H9 (cell line): Measurements from ENCODE around the gene CYB5A. TPM values are rescaled to one million over a fixed set of nuclear protein-coding genes. Genes with fewer than 3 reads are reported as not detected.

Experiments used
- DNase-seq: peaks from one replicate; pipeline ENCODE4 v3.0.0-alpha.2; 2017
- H2AFZ ChIP-seq: one replicate; pipeline ENCODE4 v1.6.1; 2013; ENCODE audit warnings: mild to moderate bottlenecking, low read length, control low read depth, moderate library complexity
- H2AK5ac ChIP-seq: 2 replicates; pipeline ENCODE4 v1.6.1; 2013; ENCODE audit warnings: low read length, control low read depth, mixed read lengths; ENCODE audit not compliant: insufficient read length
- H2BK120ac ChIP-seq: one replicate; pipeline ENCODE4 v1.6.1; 2013; ENCODE audit warnings: low read depth, mild to moderate bottlenecking, low read length, control low read depth, inconsistent platforms; ENCODE audit not compliant: poor library complexity, severe bottlenecking
- H2BK12ac ChIP-seq: 2 replicates; pipeline ENCODE4 v1.6.1; 2013; ENCODE audit warnings: low read length, control low read depth, mixed read lengths, low read depth; ENCODE audit not compliant: insufficient read length
- H2BK15ac ChIP-seq: 2 replicates; pipeline ENCODE4 v1.6.1; 2013; ENCODE audit warnings: low read depth, low read length, control low read depth
- H2BK20ac ChIP-seq: one replicate; pipeline ENCODE4 v1.6.1; 2013; ENCODE audit warnings: low read depth, mild to moderate bottlenecking, low read length, control low read depth, inconsistent platforms; ENCODE audit not compliant: poor library complexity, severe bottlenecking
- H2BK5ac ChIP-seq: 2 replicates; pipeline ENCODE4 v1.6.1; 2013; ENCODE audit warnings: low read length, control low read depth, mixed read lengths; ENCODE audit not compliant: insufficient read length
- H3K14ac ChIP-seq: 2 replicates; pipeline ENCODE4 v1.6.1; 2013; ENCODE audit warnings: low read length, control low read depth; ENCODE audit not compliant: insufficient read depth
- H3K18ac ChIP-seq: 2 replicates; pipeline ENCODE4 v1.6.1; 2013; ENCODE audit warnings: low read depth, mild to moderate bottlenecking, mixed read lengths, low read length, control low read depth; ENCODE audit not compliant: insufficient read length
- H3K23ac ChIP-seq: 2 replicates; pipeline ENCODE4 v1.6.1; 2013; ENCODE audit warnings: low read length, control low read depth, mixed read lengths, low read depth; ENCODE audit not compliant: insufficient read length
- H3K23me2 ChIP-seq: 2 replicates; pipeline ENCODE4 v1.6.1; 2013; ENCODE audit warnings: low read depth, mild to moderate bottlenecking, mixed read lengths, low read length, control low read depth; ENCODE audit not compliant: insufficient read length, poor library complexity, severe bottlenecking
- H3K27ac ChIP-seq: 2 replicates; pipeline ENCODE4 v1.5.1; 2013; ENCODE audit warnings: low read length, control low read depth, mixed read lengths, low read depth; ENCODE audit not compliant: insufficient read length
- H3K27me3 ChIP-seq: 2 replicates; pipeline ENCODE4 v1.6.1; 2013; ENCODE audit warnings: low read length, control low read depth, inconsistent platforms; ENCODE audit not compliant: insufficient read depth
- H3K4ac ChIP-seq: 2 replicates; pipeline ENCODE4 v1.6.1; 2013; ENCODE audit warnings: low read depth, mild to moderate bottlenecking, control low read depth, inconsistent platforms, low read length, moderate library complexity
- H3K4me1 ChIP-seq: 2 replicates; pipeline ENCODE4 v1.6.1; 2013; ENCODE audit warnings: low read length, control low read depth, inconsistent platforms; ENCODE audit not compliant: insufficient read depth
- H3K4me2 ChIP-seq: 2 replicates; pipeline ENCODE4 v1.6.1; 2013; ENCODE audit warnings: low read length, control low read depth, mixed read lengths; ENCODE audit not compliant: insufficient read length, insufficient read depth
- H3K56ac ChIP-seq: 2 replicates; pipeline ENCODE4 v1.6.1; 2013; ENCODE audit warnings: low read depth, mild to moderate bottlenecking, mixed read lengths, low read length, control low read depth; ENCODE audit not compliant: insufficient read length
- H3K79me1 ChIP-seq: 2 replicates; pipeline ENCODE4 v1.6.1; 2013; ENCODE audit warnings: low read depth, mild to moderate bottlenecking, moderate library complexity, low read length, control low read depth, inconsistent platforms; ENCODE audit not compliant: insufficient read depth, poor library complexity, severe bottlenecking
- H3K79me2 ChIP-seq: 2 replicates; pipeline ENCODE4 v1.6.1; 2013; ENCODE audit warnings: low read length, control low read depth, inconsistent platforms; ENCODE audit not compliant: insufficient read depth
- H3K9ac ChIP-seq: 2 replicates; pipeline ENCODE4 v1.6.1; 2013; ENCODE audit warnings: low read length, control low read depth, mixed read lengths; ENCODE audit not compliant: insufficient read length; ENCODE audit errors: extremely low read depth
- H3K9me3 ChIP-seq: one replicate; pipeline ENCODE4 v1.6.1; 2013; ENCODE audit warnings: low read depth, low read length, inconsistent platforms; ENCODE audit not compliant: control insufficient read depth
- H3T11ph ChIP-seq: one replicate; pipeline ENCODE4 v1.6.1; 2013; ENCODE audit warnings: mild to moderate bottlenecking, low read length, control low read depth, inconsistent platforms
- H4K20me1 ChIP-seq: one replicate; pipeline ENCODE4 v1.6.1; 2013; ENCODE audit not compliant: control insufficient read depth, insufficient read length, insufficient read depth
- H4K5ac ChIP-seq: 2 replicates; pipeline ENCODE4 v1.6.1; 2013; ENCODE audit warnings: low read depth, mild to moderate bottlenecking, mixed read lengths, low read length, control low read depth; ENCODE audit not compliant: insufficient read length
- H4K8ac ChIP-seq: replicated peaks from 2 replicates; pipeline ENCODE4 v1.6.1; 2013; ENCODE audit warnings: low read length, control low read depth, mixed read lengths, low read depth; ENCODE audit not compliant: insufficient read length
- H4K91ac ChIP-seq: 2 replicates; pipeline ENCODE4 v1.6.1; 2013; ENCODE audit warnings: low read depth, mild to moderate bottlenecking, moderate library complexity, mixed read lengths, low read length, control low read depth; ENCODE audit not compliant: insufficient read length
- H3K27ac Mint-ChIP-seq, 3 experiments: 2 replicates in 2 of 3; 3 replicates in 1 of 3; pipeline ENCODE4 v1.8.0; 2020 to 2021; ENCODE audit warnings: mixed read lengths in 3 of 3, mild to moderate bottlenecking in 1 of 3, moderate library complexity in 1 of 3
- H3K27me3 Mint-ChIP-seq: 2 replicates; pipeline ENCODE4 v1.8.0; 2021; ENCODE audit warnings: low read depth, mild to moderate bottlenecking, moderate library complexity, mixed read lengths
- H3K36me3 Mint-ChIP-seq, 3 experiments: 2 replicates in 2 of 3; 3 replicates in 1 of 3; pipeline ENCODE4 v1.8.0; 2020 to 2021; ENCODE audit warnings: low read depth in 3 of 3, mixed read lengths in 3 of 3; ENCODE audit not compliant: insufficient read depth in 1 of 3
- H3K4me1 Mint-ChIP-seq, 2 experiments: 2 replicates each; pipeline ENCODE4 v1.8.0; 2020; ENCODE audit warnings: mixed read lengths in 2 of 2
- H3K4me3 Mint-ChIP-seq, 2 experiments: 2 replicates in 1 of 2; 3 replicates in 1 of 2; pipeline ENCODE4 v1.8.0; 2020 to 2021; ENCODE audit warnings: mild to moderate bottlenecking in 2 of 2, mixed read lengths in 2 of 2, moderate library complexity in 1 of 2
- H3K9me3 Mint-ChIP-seq, 2 experiments: 2 replicates in 1 of 2; 3 replicates in 1 of 2; pipeline ENCODE4 v1.8.0; 2020; ENCODE audit warnings: mild to moderate bottlenecking in 2 of 2, mixed read lengths in 2 of 2, moderate library complexity in 1 of 2
- WGBS: extraction: QIAGEN DNeasy Blood & Tissue Kit; methylation state at CpG from one replicate; pipeline ENCODE4 v1.1.7; 2013; ENCODE audit warnings: missing lambda C conversion rate, low lambda C conversion rate, mixed read lengths; ENCODE audit not compliant: insufficient read length; ENCODE audit errors: extremely low coverage; 5-methylcytosine and 5-hydroxymethylcytosine counted together
- total RNA-seq: library from RNA; stranded (reverse); gene quantifications from 2 replicates; pipeline ENCODE4 v1.2.1, GENCODE V29; 2021
- TF ChIP-seq, protein P1 (sequence below): fragments of 200-600 bp; sonication (generic); conservative IDR thresholded peaks from 3 replicates; pipeline ENCODE4 v1.8.0; 2021; ENCODE audit warnings: antibody characterized with exemption, mild to moderate bottlenecking

CYB5A gene
- total RNA-seq, 1 experiment from 2014 or later: 93.2 TPM

- Histone ChIP-seq H3K79me1 (no peaks in the 10 kb centered on the region), H3K4me2 (no peak overlapping the region), H3K14ac (no peak overlapping the region), H3K4me1 (no peaks in the 10 kb centered on the region), H3K9me3 (no peaks in the 10 kb centered on the region), H2AFZ (no peak overlapping the region), H3K79me2 (no peaks in the 10 kb centered on the region), H2BK12ac (no peak overlapping the region), H4K8ac (no peak overlapping the region), H3K56ac (no peak overlapping the region), H2BK5ac (no peak overlapping the region), H2BK20ac (no peak overlapping the region), H3K4ac (no peak overlapping the region), H2BK15ac (no peak overlapping the region), H2AK5ac (no peak overlapping the region), H4K20me1 (no peaks in the 10 kb centered on the region), H3K23ac (no peak overlapping the region), H3K27ac (no peak overlapping the region), H4K5ac (no peak overlapping the region), H3T11ph (no peak overlapping the region), H3K27me3 (no peaks in the 10 kb centered on the region), H2BK120ac (no peak overlapping the region), H3K9ac (no peak overlapping the region), H4K91ac (no peak overlapping the region), H3K23me2 (no peaks in the 10 kb centered on the region), H3K18ac (no peak overlapping the region)
- TF ChIP-seq, protein P1, sequence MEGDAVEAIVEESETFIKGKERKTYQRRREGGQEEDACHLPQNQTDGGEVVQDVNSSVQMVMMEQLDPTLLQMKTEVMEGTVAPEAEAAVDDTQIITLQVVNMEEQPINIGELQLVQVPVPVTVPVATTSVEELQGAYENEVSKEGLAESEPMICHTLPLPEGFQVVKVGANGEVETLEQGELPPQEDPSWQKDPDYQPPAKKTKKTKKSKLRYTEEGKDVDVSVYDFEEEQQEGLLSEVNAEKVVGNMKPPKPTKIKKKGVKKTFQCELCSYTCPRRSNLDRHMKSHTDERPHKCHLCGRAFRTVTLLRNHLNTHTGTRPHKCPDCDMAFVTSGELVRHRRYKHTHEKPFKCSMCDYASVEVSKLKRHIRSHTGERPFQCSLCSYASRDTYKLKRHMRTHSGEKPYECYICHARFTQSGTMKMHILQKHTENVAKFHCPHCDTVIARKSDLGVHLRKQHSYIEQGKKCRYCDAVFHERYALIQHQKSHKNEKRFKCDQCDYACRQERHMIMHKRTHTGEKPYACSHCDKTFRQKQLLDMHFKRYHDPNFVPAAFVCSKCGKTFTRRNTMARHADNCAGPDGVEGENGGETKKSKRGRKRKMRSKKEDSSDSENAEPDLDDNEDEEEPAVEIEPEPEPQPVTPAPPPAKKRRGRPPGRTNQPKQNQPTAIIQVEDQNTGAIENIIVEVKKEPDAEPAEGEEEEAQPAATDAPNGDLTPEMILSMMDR: no peak
- H3K4me3 Mint-ChIP-seq: no peak overlapping the region
- H3K27ac Mint-ChIP-seq: no peak overlapping the region
- no peaks in the 10 kb centered on the region for H3K27me3 Mint-ChIP-seq
- no CpG with 5 or more reads among the region's 1 CpG for WGBS
- no peak for DNase-seq
- H3K4me1 Mint-ChIP-seq: peaks cover 11 to 14% of the 10 kb centered on the region in 2 experiments
- H3K36me3 Mint-ChIP-seq: no peaks in the 10 kb centered on the region
- H3K9me3 Mint-ChIP-seq: no peaks in the 10 kb centered on the region; a peak in 1 of 5 replicates
Observed at GRCh38 chr18:74337912-74338309, 46.1 kb upstream of the CYB5A start.
